HG02943 (cell line): ENCODE results near the gene SHISA9.

Source experiments
- ATAC-seq: cut with Tn5 transposase; IDR thresholded peaks from one replicate; pipeline ENCODE4 v1.9.1; 2021; ENCODE audit warnings: mild to moderate bottlenecking, low read depth, moderate library complexity; ENCODE audit not compliant: unreplicated experiment

SHISA9 gene

GRCh38 chr16:13062219-13062618 is 160.8 kb downstream of the SHISA9 start:
- no peak for ATAC-seq

DNA sequence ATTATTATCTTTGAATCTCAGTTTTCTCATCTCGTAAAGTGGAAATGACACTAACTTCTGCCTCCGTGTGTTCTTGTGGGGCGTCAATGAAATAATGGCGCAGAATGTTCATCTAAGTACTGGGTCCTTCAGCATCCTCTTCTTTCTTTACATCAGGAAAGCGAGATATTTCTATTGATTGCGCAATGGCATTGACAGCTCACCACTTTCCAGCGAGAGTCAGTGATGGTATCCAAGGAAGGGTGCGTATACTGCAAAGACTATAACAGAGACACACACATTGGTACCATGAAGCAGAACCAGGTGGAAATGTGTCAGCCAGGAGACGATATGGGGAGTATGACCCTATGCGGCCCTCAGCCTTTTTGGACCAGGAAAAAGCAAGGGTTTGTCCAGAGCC is 162.1 kb downstream of the SHISA9 start:
- ATAC-seq = no peak

- ATAC-seq = no peak
Measured at GRCh38 chr16:13064821-13065220, 163.4 kb downstream of the SHISA9 start.

DNA sequence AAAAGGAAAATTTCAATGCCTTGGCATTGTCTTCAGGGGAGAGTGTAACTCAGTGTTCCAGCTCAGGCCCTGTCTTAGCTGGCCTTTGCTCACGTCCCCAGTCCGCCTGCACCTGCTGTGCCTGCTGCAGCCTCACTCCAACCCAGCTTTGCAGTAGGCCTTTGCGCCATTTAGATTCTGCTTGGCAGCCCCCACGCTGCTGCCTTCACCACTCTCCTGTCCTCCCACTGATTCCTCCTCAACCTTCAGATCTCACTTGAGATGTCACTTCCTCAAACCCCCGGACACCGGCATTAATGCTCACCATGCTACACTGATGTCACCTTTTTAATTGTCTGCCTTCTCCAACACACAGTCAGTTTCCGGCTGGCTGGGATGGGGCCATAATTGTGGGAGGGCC is 166.2 kb downstream of the SHISA9 start:
- no peak for ATAC-seq

GRCh38 chr16:13068912-13069583 is 167.7 kb downstream of the SHISA9 start:
- ATAC-seq = no peak

GRCh38 chr16:13070268-13070667 is 168.9 kb downstream of the SHISA9 start:
- ATAC-seq = no peak

- no peak for ATAC-seq
Measured at GRCh38 chr16:13076878-13077277, 175.5 kb downstream of the SHISA9 start.

- ATAC-seq = no peak
Measured at GRCh38 chr16:13077816-13078215, 176.4 kb downstream of the SHISA9 start.

DNA sequence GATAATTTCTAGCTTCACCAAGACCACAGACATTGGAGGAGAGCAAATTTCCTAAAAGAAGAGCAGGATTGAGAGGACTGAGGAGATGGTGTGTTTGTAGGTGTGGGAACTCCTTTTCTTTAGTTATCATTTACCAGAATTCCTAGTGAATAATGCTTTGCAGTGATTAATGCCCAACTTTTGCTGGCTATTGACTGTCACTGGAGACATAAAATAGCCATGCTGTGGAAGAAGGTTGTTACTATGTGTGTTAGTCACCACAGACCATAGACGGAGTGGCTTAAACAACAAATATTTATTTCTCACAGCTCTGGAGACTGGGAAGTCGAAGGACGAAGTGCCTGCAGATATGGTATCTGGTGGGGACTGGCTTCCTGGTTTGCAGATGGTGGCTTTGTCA is 179.1 kb downstream of the SHISA9 start:
- no peak for ATAC-seq

DNA sequence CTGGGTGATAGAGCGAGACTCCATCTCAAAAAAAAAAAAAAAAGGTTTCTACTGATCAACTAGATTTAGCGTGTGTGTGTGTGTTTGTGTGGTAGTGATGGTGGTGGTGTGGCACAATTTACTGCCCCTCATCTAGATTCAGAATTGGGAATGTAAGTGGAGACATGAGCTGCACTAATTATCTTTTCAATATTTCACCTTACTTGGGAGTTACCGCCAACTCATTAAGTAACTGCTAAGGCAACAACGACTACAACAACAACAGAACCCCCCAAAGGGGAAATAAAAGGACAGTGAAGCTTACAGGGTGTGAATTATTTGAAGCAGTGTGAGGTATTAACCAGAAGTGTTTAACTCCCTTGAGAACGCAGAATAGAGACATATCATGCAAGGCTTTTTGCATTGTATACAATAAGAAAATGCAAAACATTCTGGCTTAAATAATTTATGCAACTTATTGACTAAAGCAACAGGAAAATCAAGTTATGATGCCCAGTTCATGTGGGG is 180.5 kb downstream of the SHISA9 start:
- no peak for ATAC-seq

- ATAC-seq = no peak
Measured at GRCh38 chr16:13083681-13084080, 182.3 kb downstream of the SHISA9 start.

DNA sequence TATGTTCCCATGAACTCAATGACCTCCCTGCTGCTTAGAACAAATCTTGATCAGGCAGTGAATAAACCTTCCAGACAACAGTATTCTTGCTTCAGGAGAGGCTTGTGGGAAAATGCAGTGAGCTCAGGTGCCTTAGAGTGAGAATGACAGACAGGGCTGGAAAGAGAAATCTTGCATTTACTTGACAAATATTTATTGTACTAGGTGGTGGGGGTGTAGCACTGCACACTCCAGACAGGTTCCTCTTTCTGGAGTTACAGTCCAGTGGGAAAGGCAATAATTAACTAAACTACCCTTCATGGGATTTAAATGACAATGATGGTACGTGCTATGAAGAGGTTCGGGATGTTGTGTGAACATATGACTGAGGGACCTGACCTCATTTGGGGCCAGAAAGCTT is 182.9 kb downstream of the SHISA9 start:
- ATAC-seq = no peak

GRCh38 chr16:13093661-13094060 is 192.3 kb downstream of the SHISA9 start:
- ATAC-seq = no peak

GRCh38 chr16:13095061-13095460 is 193.7 kb downstream of the SHISA9 start:
- ATAC-seq = no peak

- ATAC-seq = no peak
Measured at GRCh38 chr16:13098536-13098935, 197.1 kb downstream of the SHISA9 start.

- no peak for ATAC-seq
Measured at GRCh38 chr16:13099822-13100221, 198.4 kb downstream of the SHISA9 start.

DNA sequence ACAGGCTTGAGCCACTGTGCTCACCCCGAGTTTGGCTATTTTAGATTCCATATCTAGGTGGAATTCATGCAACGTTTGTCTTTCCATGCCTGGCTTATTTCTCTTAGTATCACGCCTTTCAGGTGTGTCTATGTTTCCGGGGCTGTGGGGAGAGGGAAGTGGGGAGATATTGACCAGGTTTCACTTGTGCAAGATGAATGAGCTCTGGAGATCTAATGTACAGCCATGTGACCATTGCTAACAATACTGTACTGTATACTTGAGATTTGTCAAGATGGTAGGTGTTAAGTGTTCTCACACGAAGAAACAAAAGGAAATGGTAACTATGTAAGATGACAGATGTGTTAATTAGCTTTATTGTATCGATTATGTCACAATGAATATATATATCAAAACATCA is 199.6 kb downstream of the SHISA9 start:
- no peak for ATAC-seq

DNA sequence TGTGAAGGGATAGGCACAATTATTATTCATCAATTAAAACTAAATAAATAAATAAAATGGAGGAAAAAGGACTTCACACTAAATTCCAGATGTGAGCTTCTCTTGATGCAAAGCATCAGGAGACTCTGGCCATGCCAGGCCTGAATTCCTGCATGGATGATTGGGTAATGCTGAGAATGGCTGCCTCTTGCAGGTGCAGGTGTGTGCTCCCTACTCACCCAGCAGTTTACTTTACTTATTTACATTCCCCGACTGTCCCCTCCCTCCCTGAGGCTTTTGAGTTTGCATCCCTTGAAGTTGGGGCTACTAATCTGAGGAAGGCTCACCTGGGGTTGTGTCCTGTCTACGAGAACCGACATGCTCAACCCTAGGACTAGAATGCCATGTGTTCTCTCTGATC is 200.4 kb downstream of the SHISA9 start:
- ATAC-seq = no peak

GRCh38 chr16:13102401-13102800 is 201.0 kb downstream of the SHISA9 start:
- no peak for ATAC-seq

DNA sequence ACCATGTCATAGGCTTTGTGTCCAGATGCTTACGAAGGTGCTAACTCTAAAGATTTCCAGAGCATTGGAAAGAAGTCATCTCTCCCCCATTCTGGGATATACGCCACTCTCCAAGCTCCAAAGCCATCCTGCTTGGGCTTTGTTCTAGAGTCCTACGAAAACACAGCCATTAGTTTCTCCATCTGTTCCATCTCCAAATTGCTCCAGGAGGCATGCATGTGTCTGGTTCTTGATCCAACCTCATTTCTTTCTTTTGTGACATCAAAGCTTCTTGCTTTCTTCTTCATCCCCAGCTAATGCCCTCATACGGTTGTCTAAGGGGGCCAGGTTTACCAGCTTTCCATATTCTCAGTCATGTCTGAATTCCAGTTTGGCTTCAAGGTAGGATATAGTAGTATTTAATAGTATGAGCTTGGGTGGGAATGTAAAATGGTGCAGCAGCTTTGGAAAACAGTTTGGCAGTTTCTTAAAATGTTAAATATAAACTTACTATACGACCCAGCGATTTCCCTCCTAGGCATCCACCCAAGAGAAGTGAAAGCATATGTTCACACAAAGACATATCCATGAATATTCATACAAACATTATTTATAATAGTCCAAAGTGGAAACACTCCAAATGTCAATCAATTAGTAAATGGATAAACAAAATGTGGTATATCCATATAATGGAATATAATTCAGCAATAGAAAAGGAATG is 202.6 kb downstream of the SHISA9 start:
- ATAC-seq = no peak

- no peak for ATAC-seq
Measured at GRCh38 chr16:13104772-13105171, 203.4 kb downstream of the SHISA9 start.

DNA sequence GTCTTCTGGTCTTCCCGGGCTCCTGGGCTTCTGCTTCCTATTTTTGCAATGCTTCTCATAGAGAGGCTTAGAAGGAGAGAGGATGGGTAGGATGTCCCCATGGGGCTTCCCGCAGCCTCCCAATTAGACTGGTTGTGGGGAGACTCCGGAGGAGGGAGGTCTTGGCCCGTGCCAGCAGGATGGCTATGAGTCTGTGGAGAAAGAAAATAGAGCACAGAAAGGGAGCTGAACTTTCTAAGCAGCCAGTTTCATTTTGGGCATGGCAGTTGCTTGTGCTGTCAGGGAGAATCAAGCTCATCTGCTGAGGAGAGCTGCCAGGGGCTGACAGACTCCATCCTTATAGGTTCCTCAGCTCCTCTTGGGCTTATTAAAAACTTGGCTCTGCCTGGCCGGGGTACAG is 204.0 kb downstream of the SHISA9 start:
- ATAC-seq = no peak
